ENCODE data around the gene ZGRF1.

GRCh38 chr4:112557676-112558411 is 78.9 kb downstream of the ZGRF1 start:
- no peak for TF ChIP-seq CTCF (IDR thresholded peaks at IDR 0.05 in 2 of 3, conservative IDR thresholded peaks at IDR 0.05 in 1 of 3; ENCODE audit: borderline replicate concordance in 1 of 3, insufficient read depth in 1 of 3, low read depth in 2 of 3, low read length in 2 of 3)
- no peak for TF ChIP-seq ZFX (IDR thresholded peaks at IDR 0.05)
- no peak for TF ChIP-seq TCF7L2 (IDR thresholded peaks at IDR 0.05; ENCODE audit: borderline replicate concordance, extremely low read depth, insufficient read depth, insufficient read length)
- no peak for TF ChIP-seq POLR2AphosphoS5 (IDR thresholded peaks at IDR 0.05; ENCODE audit: low read depth, low read length)

Measured in HCT116 (cell line).